ENCODE measurements around the gene PRKG1. TPM values are rescaled to one million over a fixed set of nuclear protein-coding genes. Genes with fewer than 3 reads are reported as not detected.
"Not testable (repeated sequence)": the region's sequence is repeated elsewhere in the genome, so short reads cannot be mapped to it uniquely, and the experiment has no call there.

Gene PRKG1
- total and polyA plus RNA-seq, 2 experiments from 2014 or later = 18.2 to 21.1 TPM

- not testable (repeated sequence) for H3K27me3 Mint-ChIP-seq (ENCODE audit: insufficient read depth, low read depth, poor library complexity)
These were observed 381.5 kb downstream of the PRKG1 start for GRCh38 chr10:51455762-51456161.

GRCh38 chr10:51459476-51459875, 385.2 kb downstream of the PRKG1 start:
- Histone ChIP-seq H2AFZ (no peak overlapping the region), H3K9me2 (ENCODE audit: insufficient read depth) (no peaks in the 10 kb centered on the region), H3F3A (replicated peaks; ENCODE audit: low read depth) (no peaks in the 10 kb centered on the region), H3K4me1 (ENCODE audit: insufficient read depth) (no peaks in the 10 kb centered on the region), H3K36me3 (ENCODE audit: insufficient read depth) (no peaks in the 10 kb centered on the region), H4K20me1 (replicated peaks; ENCODE audit: insufficient read depth) (no peaks in the 10 kb centered on the region), H3K4me3 (no peak overlapping the region), H3K79me2 (replicated peaks; ENCODE audit: insufficient read depth) (no peaks in the 10 kb centered on the region), H3K27me3 (ENCODE audit: insufficient read depth) (no peaks in the 10 kb centered on the region), H3K4me2 (no peak overlapping the region), H3K27ac (ENCODE audit: low read depth) (no peak overlapping the region)
- Mint-ChIP-seq H3K4me1 (no peaks in the 10 kb centered on the region), H3K4me3 (no peak overlapping the region), H3K9me3 (peaks cover 21% of the 10 kb centered on the region), H3K27me3 (ENCODE audit: insufficient read depth, low read depth, poor library complexity) (no peaks in the 10 kb centered on the region), H3K27ac (no peak overlapping the region), H3K36me3 (ENCODE audit: low read depth) (peaks cover 22% of the 10 kb centered on the region)
- DNase-seq (ENCODE audit: low spot score) = no peak
- TF ChIP-seq ZNF114 (CRISPR knock-in tag; IDR thresholded peaks at IDR 0.05) (no peak), EZH2phosphoT487 (IDR thresholded peaks at IDR 0.05; ENCODE audit: unreplicated experiment) (no peak), STAT1 (IDR thresholded peaks at IDR 0.05; ENCODE audit: unreplicated experiment) (no peak), POLR2AphosphoS5 (IDR thresholded peaks at IDR 0.05; ENCODE audit: low read depth) (no peak), ZNF331 (CRISPR knock-in tag; IDR thresholded peaks at IDR 0.05; ENCODE audit: low read depth) (no peak), CTCF (conservative IDR thresholded peaks at IDR 0.05; ENCODE audit: low read depth in 2 of 2) (no peak)
- ATAC-seq = no peak

More at GRCh38 chr10:51455762-51456161, 381.5 kb downstream of the PRKG1 start:
- peaks cover 29% of the 10 kb centered on the region for H3K9me3 Mint-ChIP-seq
- not testable (repeated sequence) for H3K27ac ChIP-seq (ENCODE audit: low read depth); DNase-seq (ENCODE audit: low spot score); H3K4me1 Mint-ChIP-seq; H3K4me3 ChIP-seq; H3K36me3 ChIP-seq (ENCODE audit: insufficient read depth); H3F3A ChIP-seq (replicated peaks; ENCODE audit: low read depth); H3K9me2 ChIP-seq (ENCODE audit: insufficient read depth); H3K4me2 ChIP-seq; ATAC-seq; H3K27me3 ChIP-seq (ENCODE audit: insufficient read depth); H3K4me3 Mint-ChIP-seq; H4K20me1 ChIP-seq (replicated peaks; ENCODE audit: insufficient read depth); H2AFZ ChIP-seq; H3K27ac Mint-ChIP-seq; H3K79me2 ChIP-seq (replicated peaks; ENCODE audit: insufficient read depth); H3K4me1 ChIP-seq (ENCODE audit: insufficient read depth)
- H3K36me3 Mint-ChIP-seq (ENCODE audit: low read depth) = peaks cover 30% of the 10 kb centered on the region

GRCh38 chr10:51462076-51462779, 387.9 kb downstream of the PRKG1 start:
- H3K36me3 ChIP-seq (ENCODE audit: insufficient read depth) = no peaks in the 10 kb centered on the region
- ATAC-seq (no peak), DNase-seq (ENCODE audit: low spot score) (no peak)
- H3K27me3 Mint-ChIP-seq (ENCODE audit: insufficient read depth, low read depth, poor library complexity) = no peaks in the 10 kb centered on the region
- H3K4me3 Mint-ChIP-seq = no peak overlapping the region
- H3K79me2 ChIP-seq (replicated peaks; ENCODE audit: insufficient read depth) = no peaks in the 10 kb centered on the region
- no peaks in the 10 kb centered on the region for H3K27me3 ChIP-seq (ENCODE audit: insufficient read depth)
- no peaks in the 10 kb centered on the region for H3K36me3 Mint-ChIP-seq (ENCODE audit: low read depth)
- no peaks in the 10 kb centered on the region for H3K4me1 Mint-ChIP-seq
- no peak overlapping the region for H2AFZ ChIP-seq
- H3K9me3 Mint-ChIP-seq = no peaks in the 10 kb centered on the region
- TF ChIP-seq ZNF462 (CRISPR knock-in tag; IDR thresholded peaks at IDR 0.05) (no peak), ZNF331 (CRISPR knock-in tag; IDR thresholded peaks at IDR 0.05; ENCODE audit: low read depth) (no peak), JUNB (IDR thresholded peaks at IDR 0.05; ENCODE audit: unreplicated experiment) (no peak), STAT1 (IDR thresholded peaks at IDR 0.05; ENCODE audit: unreplicated experiment) (no peak), POLR2AphosphoS5 (IDR thresholded peaks at IDR 0.05; ENCODE audit: low read depth) (no peak)
- no peak overlapping the region for H3K4me2 ChIP-seq
- no peak overlapping the region for H3K4me3 ChIP-seq
- no peaks in the 10 kb centered on the region for H3K9me2 ChIP-seq (ENCODE audit: insufficient read depth)
- H3K4me1 ChIP-seq (ENCODE audit: insufficient read depth) = no peaks in the 10 kb centered on the region
- no peaks in the 10 kb centered on the region for H3F3A ChIP-seq (replicated peaks; ENCODE audit: low read depth)
- no peak overlapping the region for H3K27ac ChIP-seq (ENCODE audit: low read depth)
- no peaks in the 10 kb centered on the region for H4K20me1 ChIP-seq (replicated peaks; ENCODE audit: insufficient read depth)
- peak overlapping the region; percentile 71; the same call in 1 of the 2 replicates for H3K27ac Mint-ChIP-seq

Measured in GM23338 (cell line).